H1 (cell line): ENCODE data around the gene CPEB3. TPM values are rescaled to one million over a fixed set of nuclear protein-coding genes. Genes with fewer than 3 reads are reported as not detected.

Source experiments
- CTCF ChIA-PET: fragments of 300-600 bp; sonication (Branson Sonifier 250); formaldehyde crosslinking; loops from one replicate; lab custom pipeline; 2021; ENCODE audit not compliant: partially characterized antibody; lab: Charles Lee
- POLR2A ChIA-PET: fragments of 300-600 bp; sonication (Branson Sonifier 250); formaldehyde crosslinking; loops from one replicate; lab custom pipeline; 2021; ENCODE audit warnings: inconsistent platforms; ENCODE audit not compliant: partially characterized antibody; lab: Charles Lee
- DNase-seq, 2 experiments: peaks; one replicate each; pipeline versions ENCODE4 v3.0.0 to v3.0.0-alpha.2; 2010 to 2022; ENCODE audit warnings: low spot score in 2 of 2, low read depth in 1 of 2, mixed read lengths in 1 of 2
- FAIRE-seq: peaks from 2 replicates; lab custom pipeline; 2011; peaks lifted over from hg19 to GRCh38; lab: Jason Lieb, UNC
- H2AFZ ChIP-seq: 2 replicates; pipeline ENCODE4 v1.8.1; 2012; ENCODE audit warnings: low read length, inconsistent platforms
- H2AK5ac ChIP-seq: 2 replicates; pipeline ENCODE4 v1.6.1; 2013; ENCODE audit warnings: low read depth, low read length
- H2BK120ac ChIP-seq: replicated peaks from 2 replicates; pipeline ENCODE3; 2013; ENCODE audit warnings: low read depth, low read length, inconsistent platforms
- H2BK12ac ChIP-seq: 2 replicates; pipeline ENCODE4 v1.6.1; 2013; ENCODE audit warnings: low read depth, low read length
- H2BK15ac ChIP-seq: 2 replicates; pipeline ENCODE4 v1.6.1; 2013; ENCODE audit warnings: low read length
- H2BK20ac ChIP-seq: 2 replicates; pipeline ENCODE4 v1.6.1; 2013; ENCODE audit warnings: low read length
- H2BK5ac ChIP-seq: 2 replicates; pipeline ENCODE4 v1.6.1; 2013; ENCODE audit warnings: low read depth, low read length
- H3K14ac ChIP-seq: 2 replicates; pipeline ENCODE4 v1.6.1; 2013; ENCODE audit warnings: inconsistent platforms; ENCODE audit not compliant: insufficient read length
- H3K18ac ChIP-seq: 2 replicates; pipeline ENCODE4 v1.6.1; 2013; ENCODE audit warnings: low read length; ENCODE audit errors: extremely low read depth
- H3K23ac ChIP-seq: 2 replicates; pipeline ENCODE4 v1.6.1; 2013; ENCODE audit warnings: inconsistent platforms; ENCODE audit not compliant: insufficient read length
- H3K23me2 ChIP-seq: 2 replicates; pipeline ENCODE4 v1.6.1; 2013; ENCODE audit warnings: low read depth, low read length
- H3K27ac ChIP-seq: 2 replicates; pipeline ENCODE4 v1.6.1; 2011; ENCODE audit warnings: low read depth, low read length, inconsistent platforms
- H3K27me3 ChIP-seq, 4 experiments: replicated peaks in 1 of 4; 1 replicate in 1 of 4; 2 replicates in 3 of 4; pipeline versions ENCODE4 v1.6.1 to v1.8.1; 2011 to 2013; ENCODE audit warnings: low read length in 3 of 4, mild to moderate bottlenecking in 3 of 4, inconsistent platforms in 2 of 4, mixed read lengths in 2 of 4, moderate library complexity in 1 of 4; ENCODE audit not compliant: control insufficient read depth in 3 of 4, insufficient read depth in 3 of 4; ENCODE audit errors: extremely low read depth in 1 of 4
- H3K36me3 ChIP-seq, 4 experiments: 2 replicates each; pipeline versions ENCODE4 v1.6.1 to v1.8.1; 2011 to 2013; ENCODE audit warnings: mild to moderate bottlenecking in 4 of 4, low read length in 3 of 4, moderate library complexity in 2 of 4, control low read depth in 1 of 4, inconsistent platforms in 1 of 4; ENCODE audit not compliant: insufficient read depth in 4 of 4, control insufficient read depth in 2 of 4
- H3K4ac ChIP-seq: replicated peaks from 2 replicates; pipeline ENCODE3; 2013; ENCODE audit warnings: low read length, low read depth, mixed read lengths, inconsistent platforms; ENCODE audit not compliant: insufficient read length
- H3K4me1 ChIP-seq, 4 experiments: replicated peaks in 1 of 4; 1 replicate in 1 of 4; 2 replicates in 3 of 4; pipeline versions ENCODE4 v1.6.1 to v1.8.1; 2011 to 2013; ENCODE audit warnings: low read length in 3 of 4, inconsistent platforms in 2 of 4, mixed read lengths in 1 of 4; ENCODE audit not compliant: insufficient read depth in 4 of 4, control insufficient read depth in 3 of 4
- H3K4me2 ChIP-seq, 2 experiments: 2 replicates each; pipeline versions ENCODE4 v1.6.1 to v1.8.1; 2011 to 2013; ENCODE audit warnings: low read depth in 2 of 2, low read length in 2 of 2, control low read depth in 1 of 2, inconsistent platforms in 1 of 2, mild to moderate bottlenecking in 1 of 2; ENCODE audit not compliant: insufficient read depth in 1 of 2
- H3K4me3 ChIP-seq, 4 experiments: fragments of 200-600, 300-600 bp in 1 of 4; sonication (generic), shearing (Covaris generic), sonication (Bioruptor Twin) in 1 of 4; 2 replicates each; pipeline versions ENCODE4 v1.5.1 to v1.8.1; 2011 to 2016; ENCODE audit warnings: low read length in 4 of 4, low read depth in 3 of 4, control low read depth in 2 of 4, inconsistent platforms in 2 of 4, mild to moderate bottlenecking in 2 of 4, mixed read lengths in 1 of 4, moderate library complexity in 1 of 4; ENCODE audit not compliant: insufficient read depth in 2 of 4; ENCODE audit errors: extremely low read depth in 1 of 4
- H3K56ac ChIP-seq: replicated peaks from 2 replicates; pipeline ENCODE3; 2013; ENCODE audit warnings: low read depth, mild to moderate bottlenecking, mixed read lengths, low read length, inconsistent platforms; ENCODE audit not compliant: insufficient read length
- H3K79me1 ChIP-seq: 2 replicates; pipeline ENCODE4 v1.6.1; 2013; ENCODE audit warnings: low read depth, low read length, control low read depth
- H3K79me2 ChIP-seq, 2 experiments: 2 replicates each; pipeline versions ENCODE4 v1.6.1 to v1.8.1; 2012 to 2013; ENCODE audit warnings: low read length in 2 of 2, mild to moderate bottlenecking in 2 of 2, inconsistent platforms in 1 of 2; ENCODE audit not compliant: insufficient read depth in 2 of 2, control insufficient read depth in 1 of 2
- H3K9ac ChIP-seq, 4 experiments: replicated peaks in 1 of 4; 1 replicate in 1 of 4; 2 replicates in 3 of 4; pipeline versions ENCODE4 v1.6.1 to v1.8.1; 2011 to 2013; ENCODE audit warnings: low read depth in 3 of 4, low read length in 3 of 4, control low read depth in 2 of 4, mild to moderate bottlenecking in 2 of 4, moderate library complexity in 2 of 4, inconsistent platforms in 1 of 4; ENCODE audit errors: extremely low read depth in 1 of 4
- H3K9me3 ChIP-seq, 2 experiments: 2 replicates each; pipeline versions ENCODE4 v1.6.1 to v1.8.1; 2012 to 2013; ENCODE audit warnings: mild to moderate bottlenecking in 2 of 2, moderate library complexity in 2 of 2, control low read depth in 1 of 2, inconsistent platforms in 1 of 2, low read depth in 1 of 2, low read length in 1 of 2, mixed read lengths in 1 of 2; ENCODE audit not compliant: insufficient read depth in 2 of 2
- H4K20me1 ChIP-seq, 2 experiments: replicated peaks in 1 of 2; 2 replicates each; pipeline versions ENCODE3 to v1.8.1; 2011 to 2013; ENCODE audit warnings: inconsistent platforms in 2 of 2, low read length in 2 of 2, mild to moderate bottlenecking in 1 of 2; ENCODE audit not compliant: insufficient read depth in 2 of 2, control insufficient read depth in 1 of 2
- H4K5ac ChIP-seq: 2 replicates; pipeline ENCODE4 v1.6.1; 2013; ENCODE audit warnings: low read length, low read depth, mixed read lengths, inconsistent platforms; ENCODE audit not compliant: insufficient read length
- H4K8ac ChIP-seq: 2 replicates; pipeline ENCODE4 v1.8.0; 2013; ENCODE audit warnings: mild to moderate bottlenecking, moderate library complexity, low read length, inconsistent platforms; ENCODE audit not compliant: insufficient read depth; ENCODE audit errors: extremely low read depth
- H4K91ac ChIP-seq: replicated peaks from 2 replicates; pipeline ENCODE3; 2013; ENCODE audit warnings: low read length, mixed read lengths, inconsistent platforms; ENCODE audit not compliant: insufficient read length
- BRCA1 ChIP-seq: IDR thresholded peaks from 2 replicates; pipeline ENCODE4 v1.6.1; 2012; ENCODE audit warnings: low read depth, low read length, improper control_type of control experiment
- CBX5 ChIP-seq: fragments of 300-800, 300-1000 bp; sonication (generic); IDR thresholded peaks from 2 replicates; pipeline ENCODE4 v1.7.1; 2016; ENCODE audit warnings: antibody characterized with exemption, low read length, low read depth
- KDM4A ChIP-seq: IDR thresholded peaks from one replicate; pipeline ENCODE4 v1.7.1; 2012; ENCODE audit warnings: low read depth, mild to moderate bottlenecking, moderate library complexity, low read length, inconsistent platforms; ENCODE audit not compliant: severe bottlenecking
- NRF1 ChIP-seq: IDR thresholded peaks from 2 replicates; pipeline ENCODE4 v1.6.1; 2011; ENCODE audit warnings: mild to moderate bottlenecking, low read depth, low read length, improper control_type of control experiment
- POLR2AphosphoS5 ChIP-seq: IDR thresholded peaks from 2 replicates; pipeline ENCODE4 v1.6.1; 2011; ENCODE audit warnings: low read depth, low read length
- RXRA ChIP-seq: IDR thresholded peaks from 2 replicates; pipeline ENCODE4 v1.6.1; 2011; ENCODE audit warnings: low read depth, mild to moderate bottlenecking, low read length, moderate library complexity; ENCODE audit not compliant: insufficient read depth
- SP4 ChIP-seq: IDR thresholded peaks from 2 replicates; pipeline ENCODE4 v1.6.1; 2012; ENCODE audit warnings: low read length, inconsistent platforms
- TAF1 ChIP-seq: IDR thresholded peaks from 2 replicates; pipeline ENCODE4 v1.6.1; 2011; ENCODE audit warnings: mild to moderate bottlenecking, low read depth, low read length
- ZNF274 ChIP-seq: IDR thresholded peaks from 2 replicates; pipeline ENCODE4 v1.7.0; 2012; ENCODE audit warnings: low read length, borderline replicate concordance; ENCODE audit errors: extremely low read depth
- WGBS, 2 experiments: shearing (Covaris generic) in 1 of 2; methylation state at CpG; one replicate each; pipeline versions ENCODE4 v1.1.6 to v1.1.7; 2013 to 2015; ENCODE audit warnings: low lambda C conversion rate in 2 of 2, mixed read lengths in 2 of 2, inconsistent platforms in 1 of 2, low coverage in 1 of 2, missing lambda C conversion rate in 1 of 2; ENCODE audit not compliant: insufficient replicate concordance in 2 of 2, insufficient coverage in 1 of 2, insufficient read length in 1 of 2; ENCODE audit errors: extremely low coverage in 1 of 2, missing lambda C conversion rate in 1 of 2; 5-methylcytosine and 5-hydroxymethylcytosine counted together
- polyA plus RNA-seq, 7 experiments: library from polyadenylated mRNA; depleted of rRNA in 3 of 7; stranded (reverse) in 5 of 7; unstranded in 2 of 7; fragments of >200 nt in 5 of 7; fragments of 200-250 nt in 2 of 7; gene quantifications; 1 replicate in 5 of 7; 2 replicates in 1 of 7; 4 replicates in 1 of 7; pipeline versions ENCODE4 v1.2.1 to v1.2.3, GENCODE V29; 2011 to 2013; ENCODE audit warnings: missing spikeins in 2 of 7, mixed read lengths in 2 of 7
- total RNA-seq: library from RNA; stranded (reverse); fragmentation: NEBNext Ultra II Directional; extraction: Animal tissue kit (Norgen Biotek cat#: 25700); gene quantifications from 2 replicates; pipeline ENCODE4 v1.2.1, GENCODE V29; 2021

The CPEB3 gene
- total and polyA plus RNA-seq, 2 of the 8 experiments (the other 6 are each of a cell fraction or from before 2014, with no cell fraction given): 0.39 to 1.7 TPM

- no peak overlapping the region for H3K56ac ChIP-seq
- no peak for TF ChIP-seq RXRA
- TF ChIP-seq ZNF274: no peak
- no peak for TF ChIP-seq CBX5
- TF ChIP-seq SP4: no peak
- TF ChIP-seq NRF1: no peak
- no peak for TF ChIP-seq POLR2AphosphoS5
- no peak for TF ChIP-seq BRCA1
- TF ChIP-seq KDM4A: no peak
- TF ChIP-seq TAF1: no peak
Measured at GRCh38 chr10:92014620-92015019, 276.3 kb downstream of the CPEB3 start.

More at GRCh38 chr10:92014620-92015019, 276.3 kb downstream of the CPEB3 start:
- POLR2A ChIA-PET: no interaction called here
- no peak overlapping the region for H2AFZ ChIP-seq
- no peak overlapping the region for H2BK120ac ChIP-seq
- H3K4ac ChIP-seq: no peak overlapping the region
- no peak overlapping the region for H2BK15ac ChIP-seq
- no peaks in the 10 kb centered on the region for H3K9me3 ChIP-seq
- no peak overlapping the region for H3K27ac ChIP-seq
- DNase-seq (no peak), FAIRE-seq (no peak)
- no peak overlapping the region for H2BK5ac ChIP-seq
- H3K23ac ChIP-seq: no peak overlapping the region
- no peak overlapping the region for H2AK5ac ChIP-seq
- no peak overlapping the region for H3K9ac ChIP-seq
- no peaks in the 10 kb centered on the region for H3K27me3 ChIP-seq
- CTCF ChIA-PET: no interaction called here
- no peak overlapping the region for H3K4me2 ChIP-seq
- no peaks in the 10 kb centered on the region; the same call in 1 of the 2 replicates for H3K79me1 ChIP-seq
- no peak overlapping the region for H4K5ac ChIP-seq
- peaks cover 3 to 71% (median 25%) of the 10 kb centered on the region in 4 experiments for H3K36me3 ChIP-seq
- no peaks in the 10 kb centered on the region for H3K4me1 ChIP-seq
- no peaks in the 10 kb centered on the region for H3K23me2 ChIP-seq
- no peaks in the 10 kb centered on the region for H4K20me1 ChIP-seq
- no peaks in the 10 kb centered on the region for H3K79me2 ChIP-seq
- H2BK20ac ChIP-seq: no peak overlapping the region
- no peak overlapping the region for H3K4me3 ChIP-seq
- WGBS, 2 experiments: 89% methylated on average over 1 of the region's 1 CpG; no CpG with 5 or more reads in 1 of the 2 experiments
- no peak overlapping the region for H3K14ac ChIP-seq
- no peak overlapping the region for H4K91ac ChIP-seq
- H3K18ac ChIP-seq: no peak overlapping the region
- H2BK12ac ChIP-seq: no peak overlapping the region
- no peak overlapping the region for H4K8ac ChIP-seq
